Measurements from ENCODE around the gene BTG1. TPM values are rescaled to one million over a fixed set of nuclear protein-coding genes. Genes with fewer than 3 reads are reported as not detected.

The BTG1 gene
- total and polyA plus RNA-seq, 9 of the 15 experiments (the other 6 are each of a cell fraction or from before 2014, with no cell fraction given): 3.7 to 28.6 (median 7.4) TPM

DNA sequence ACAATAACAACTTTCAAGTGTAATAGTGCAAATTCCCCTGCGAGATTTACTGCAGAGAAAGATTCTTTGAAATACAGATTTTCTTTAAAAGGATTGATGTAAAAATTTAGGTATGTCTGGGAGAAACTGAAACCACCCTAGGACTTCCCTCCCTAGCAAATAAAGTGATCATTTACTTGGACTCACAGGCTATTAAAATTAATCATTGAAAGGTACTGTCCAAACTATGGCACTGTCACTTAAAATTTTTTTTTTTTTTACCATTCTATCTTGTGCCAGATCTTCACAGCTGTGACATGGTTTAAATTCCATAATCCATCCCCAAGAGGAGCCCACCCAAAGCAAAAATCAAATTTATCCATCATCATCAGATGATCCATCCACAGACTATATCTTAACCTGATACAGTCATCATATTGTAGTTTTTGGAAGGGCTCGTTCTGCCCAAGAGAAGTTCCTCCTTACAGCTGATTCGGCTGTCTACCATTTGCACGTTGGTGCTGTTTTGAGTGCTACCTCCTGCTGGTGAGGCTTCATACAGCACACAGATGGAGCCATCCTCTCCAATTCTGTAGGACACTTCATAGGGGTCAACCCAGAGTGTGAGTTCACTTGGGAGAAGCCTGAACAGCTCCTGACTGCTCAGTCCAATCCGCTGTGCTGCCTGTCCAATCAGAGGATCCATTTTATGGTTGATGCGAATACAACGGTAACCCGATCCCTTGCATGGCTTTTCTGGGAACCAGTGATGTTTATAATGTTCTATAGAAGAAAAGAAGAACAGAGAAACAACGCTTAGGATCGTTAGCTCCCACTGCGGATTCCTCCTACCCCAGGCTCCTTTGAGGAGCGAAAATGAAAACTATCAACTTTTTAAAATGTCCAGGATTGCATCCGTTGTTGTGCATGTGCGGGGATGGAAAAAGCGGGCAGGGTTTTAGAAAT lies 1.7 kb downstream of the BTG1 start (continued):
- TF ChIP-seq, protein P1, sequence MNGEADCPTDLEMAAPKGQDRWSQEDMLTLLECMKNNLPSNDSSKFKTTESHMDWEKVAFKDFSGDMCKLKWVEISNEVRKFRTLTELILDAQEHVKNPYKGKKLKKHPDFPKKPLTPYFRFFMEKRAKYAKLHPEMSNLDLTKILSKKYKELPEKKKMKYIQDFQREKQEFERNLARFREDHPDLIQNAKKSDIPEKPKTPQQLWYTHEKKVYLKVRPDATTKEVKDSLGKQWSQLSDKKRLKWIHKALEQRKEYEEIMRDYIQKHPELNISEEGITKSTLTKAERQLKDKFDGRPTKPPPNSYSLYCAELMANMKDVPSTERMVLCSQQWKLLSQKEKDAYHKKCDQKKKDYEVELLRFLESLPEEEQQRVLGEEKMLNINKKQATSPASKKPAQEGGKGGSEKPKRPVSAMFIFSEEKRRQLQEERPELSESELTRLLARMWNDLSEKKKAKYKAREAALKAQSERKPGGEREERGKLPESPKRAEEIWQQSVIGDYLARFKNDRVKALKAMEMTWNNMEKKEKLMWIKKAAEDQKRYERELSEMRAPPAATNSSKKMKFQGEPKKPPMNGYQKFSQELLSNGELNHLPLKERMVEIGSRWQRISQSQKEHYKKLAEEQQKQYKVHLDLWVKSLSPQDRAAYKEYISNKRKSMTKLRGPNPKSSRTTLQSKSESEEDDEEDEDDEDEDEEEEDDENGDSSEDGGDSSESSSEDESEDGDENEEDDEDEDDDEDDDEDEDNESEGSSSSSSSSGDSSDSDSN (IDR thresholded peaks at IDR 0.05; ENCODE audit: borderline replicate concordance in 1 of 2, low read depth in 2 of 2, low read length in 2 of 2): 0 out of 4 replicates have a peak, but pooled peaks of 1 of the 2 experiments have one; percentile 25
- TF ChIP-seq SRF (CRISPR knock-in tag; IDR thresholded peaks at IDR 0.05): no peak
- no peak; the same call in 1 of the 2 replicates for TF ChIP-seq FOSL1 (tag; conservative IDR thresholded peaks at IDR 0.05)
- no peak for TF ChIP-seq ZNF444 (CRISPR knock-in tag; IDR thresholded peaks at IDR 0.05)
- no peak for TF ChIP-seq NR2F6 (CRISPR knock-in tag; IDR thresholded peaks at IDR 0.05)
- TF ChIP-seq, protein P2, sequence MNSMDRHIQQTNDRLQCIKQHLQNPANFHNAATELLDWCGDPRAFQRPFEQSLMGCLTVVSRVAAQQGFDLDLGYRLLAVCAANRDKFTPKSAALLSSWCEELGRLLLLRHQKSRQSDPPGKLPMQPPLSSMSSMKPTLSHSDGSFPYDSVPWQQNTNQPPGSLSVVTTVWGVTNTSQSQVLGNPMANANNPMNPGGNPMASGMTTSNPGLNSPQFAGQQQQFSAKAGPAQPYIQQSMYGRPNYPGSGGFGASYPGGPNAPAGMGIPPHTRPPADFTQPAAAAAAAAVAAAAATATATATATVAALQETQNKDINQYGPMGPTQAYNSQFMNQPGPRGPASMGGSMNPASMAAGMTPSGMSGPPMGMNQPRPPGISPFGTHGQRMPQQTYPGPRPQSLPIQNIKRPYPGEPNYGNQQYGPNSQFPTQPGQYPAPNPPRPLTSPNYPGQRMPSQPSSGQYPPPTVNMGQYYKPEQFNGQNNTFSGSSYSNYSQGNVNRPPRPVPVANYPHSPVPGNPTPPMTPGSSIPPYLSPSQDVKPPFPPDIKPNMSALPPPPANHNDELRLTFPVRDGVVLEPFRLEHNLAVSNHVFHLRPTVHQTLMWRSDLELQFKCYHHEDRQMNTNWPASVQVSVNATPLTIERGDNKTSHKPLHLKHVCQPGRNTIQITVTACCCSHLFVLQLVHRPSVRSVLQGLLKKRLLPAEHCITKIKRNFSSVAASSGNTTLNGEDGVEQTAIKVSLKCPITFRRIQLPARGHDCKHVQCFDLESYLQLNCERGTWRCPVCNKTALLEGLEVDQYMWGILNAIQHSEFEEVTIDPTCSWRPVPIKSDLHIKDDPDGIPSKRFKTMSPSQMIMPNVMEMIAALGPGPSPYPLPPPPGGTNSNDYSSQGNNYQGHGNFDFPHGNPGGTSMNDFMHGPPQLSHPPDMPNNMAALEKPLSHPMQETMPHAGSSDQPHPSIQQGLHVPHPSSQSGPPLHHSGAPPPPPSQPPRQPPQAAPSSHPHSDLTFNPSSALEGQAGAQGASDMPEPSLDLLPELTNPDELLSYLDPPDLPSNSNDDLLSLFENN (IDR thresholded peaks at IDR 0.05; ENCODE audit: low read depth in 2 of 2, low read length in 2 of 2): 0 out of 4 replicates have a peak, but pooled peaks of 1 of the 2 experiments have one; percentile 53
- TF ChIP-seq, protein P3, sequence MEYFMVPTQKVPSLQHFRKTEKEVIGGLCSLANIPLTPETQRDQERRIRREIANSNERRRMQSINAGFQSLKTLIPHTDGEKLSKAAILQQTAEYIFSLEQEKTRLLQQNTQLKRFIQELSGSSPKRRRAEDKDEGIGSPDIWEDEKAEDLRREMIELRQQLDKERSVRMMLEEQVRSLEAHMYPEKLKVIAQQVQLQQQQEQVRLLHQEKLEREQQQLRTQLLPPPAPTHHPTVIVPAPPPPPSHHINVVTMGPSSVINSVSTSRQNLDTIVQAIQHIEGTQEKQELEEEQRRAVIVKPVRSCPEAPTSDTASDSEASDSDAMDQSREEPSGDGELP (CRISPR knock-in tag; IDR thresholded peaks at IDR 0.05; ENCODE audit: borderline replicate concordance): peak; percentile 97
- 0 out of 2 replicates have a peak, but pooled peaks have one; percentile 33 for TF ChIP-seq GABPB1 (CRISPR knock-in tag; IDR thresholded peaks at IDR 0.05)
- TF ChIP-seq, protein P4, sequence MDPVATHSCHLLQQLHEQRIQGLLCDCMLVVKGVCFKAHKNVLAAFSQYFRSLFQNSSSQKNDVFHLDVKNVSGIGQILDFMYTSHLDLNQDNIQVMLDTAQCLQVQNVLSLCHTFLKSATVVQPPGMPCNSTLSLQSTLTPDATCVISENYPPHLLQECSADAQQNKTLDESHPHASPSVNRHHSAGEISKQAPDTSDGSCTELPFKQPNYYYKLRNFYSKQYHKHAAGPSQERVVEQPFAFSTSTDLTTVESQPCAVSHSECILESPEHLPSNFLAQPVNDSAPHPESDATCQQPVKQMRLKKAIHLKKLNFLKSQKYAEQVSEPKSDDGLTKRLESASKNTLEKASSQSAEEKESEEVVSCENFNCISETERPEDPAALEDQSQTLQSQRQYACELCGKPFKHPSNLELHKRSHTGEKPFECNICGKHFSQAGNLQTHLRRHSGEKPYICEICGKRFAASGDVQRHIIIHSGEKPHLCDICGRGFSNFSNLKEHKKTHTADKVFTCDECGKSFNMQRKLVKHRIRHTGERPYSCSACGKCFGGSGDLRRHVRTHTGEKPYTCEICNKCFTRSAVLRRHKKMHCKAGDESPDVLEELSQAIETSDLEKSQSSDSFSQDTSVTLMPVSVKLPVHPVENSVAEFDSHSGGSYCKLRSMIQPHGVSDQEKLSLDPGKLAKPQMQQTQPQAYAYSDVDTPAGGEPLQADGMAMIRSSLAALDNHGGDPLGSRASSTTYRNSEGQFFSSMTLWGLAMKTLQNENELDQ (CRISPR knock-in tag; IDR thresholded peaks at IDR 0.05; ENCODE audit: borderline replicate concordance): no peak
- no peak for TF ChIP-seq MECOM (CRISPR knock-in tag; IDR thresholded peaks at IDR 0.05)
- TF ChIP-seq ETV1 (tag; conservative IDR thresholded peaks at IDR 0.05; ENCODE audit: low read depth): no peak
- TF ChIP-seq ZEB2 (IDR thresholded peaks at IDR 0.05): no peak
- TF ChIP-seq STAT5A (IDR thresholded peaks at IDR 0.05; ENCODE audit: borderline replicate concordance, low read length): peak; percentile 15; the same call in 1 of the 2 replicates
- no peak for TF ChIP-seq OTX1 (CRISPR knock-in tag; IDR thresholded peaks at IDR 0.05)
- no peak for TF ChIP-seq RB1 (IDR thresholded peaks at IDR 0.05; ENCODE audit: low read depth)
- TF ChIP-seq ZFP36 (IDR thresholded peaks at IDR 0.05; ENCODE audit: low read depth, low read length, partially characterized antibody): peak; percentile 57

Measured in K562 (cell line).